ENCODE results near the gene MB21D2. TPM values are rescaled to one million over a fixed set of nuclear protein-coding genes. Genes with fewer than 3 reads are reported as not detected.

The MB21D2 gene
- polyA plus RNA-seq, 1 donor (not counting 4 experiments of a cell fraction or from before 2014, with no cell fraction given): 9.0 TPM

DNA sequence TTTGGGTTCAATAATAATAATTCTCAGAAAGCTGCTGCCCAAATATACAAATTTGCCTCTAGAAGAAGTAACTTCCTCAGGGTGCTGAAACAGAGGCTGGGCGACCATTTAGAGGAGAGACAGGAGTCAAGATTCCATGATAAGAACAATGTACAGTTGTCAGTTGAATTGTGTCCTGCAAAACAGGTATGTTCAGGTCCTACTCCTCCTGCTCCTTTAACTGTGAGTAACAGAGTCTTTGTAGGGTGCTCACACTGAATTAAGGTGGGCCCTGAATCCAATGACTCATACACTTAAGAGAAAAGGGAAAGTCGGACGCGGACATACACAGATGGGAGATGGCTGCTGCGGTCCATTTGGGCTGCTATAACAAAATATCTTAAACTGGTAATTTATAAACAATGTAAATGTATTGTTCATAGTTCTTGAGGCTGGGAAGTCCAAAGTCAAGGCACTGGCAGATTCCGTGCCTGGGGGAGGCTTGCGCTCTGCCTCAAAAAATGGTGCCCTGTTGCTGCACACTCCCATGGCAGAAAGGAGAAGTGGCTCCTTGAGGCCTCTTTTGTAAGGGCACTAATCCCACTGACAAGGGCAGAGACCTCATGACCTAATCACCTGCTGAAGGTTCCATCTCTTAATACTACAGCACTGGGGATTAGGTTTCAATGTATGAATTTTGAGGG is 55.1 kb downstream of the MB21D2 start:
- TF ChIP-seq EZH2 (IDR thresholded peaks at IDR 0.05; ENCODE audit: low read length): no peak
- TF ChIP-seq, protein P1, sequence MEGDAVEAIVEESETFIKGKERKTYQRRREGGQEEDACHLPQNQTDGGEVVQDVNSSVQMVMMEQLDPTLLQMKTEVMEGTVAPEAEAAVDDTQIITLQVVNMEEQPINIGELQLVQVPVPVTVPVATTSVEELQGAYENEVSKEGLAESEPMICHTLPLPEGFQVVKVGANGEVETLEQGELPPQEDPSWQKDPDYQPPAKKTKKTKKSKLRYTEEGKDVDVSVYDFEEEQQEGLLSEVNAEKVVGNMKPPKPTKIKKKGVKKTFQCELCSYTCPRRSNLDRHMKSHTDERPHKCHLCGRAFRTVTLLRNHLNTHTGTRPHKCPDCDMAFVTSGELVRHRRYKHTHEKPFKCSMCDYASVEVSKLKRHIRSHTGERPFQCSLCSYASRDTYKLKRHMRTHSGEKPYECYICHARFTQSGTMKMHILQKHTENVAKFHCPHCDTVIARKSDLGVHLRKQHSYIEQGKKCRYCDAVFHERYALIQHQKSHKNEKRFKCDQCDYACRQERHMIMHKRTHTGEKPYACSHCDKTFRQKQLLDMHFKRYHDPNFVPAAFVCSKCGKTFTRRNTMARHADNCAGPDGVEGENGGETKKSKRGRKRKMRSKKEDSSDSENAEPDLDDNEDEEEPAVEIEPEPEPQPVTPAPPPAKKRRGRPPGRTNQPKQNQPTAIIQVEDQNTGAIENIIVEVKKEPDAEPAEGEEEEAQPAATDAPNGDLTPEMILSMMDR (optimal IDR thresholded peaks at IDR 0.05 in 1 of 3, IDR thresholded peaks at IDR 0.05 in 1 of 3, conservative IDR thresholded peaks at IDR 0.05 in 1 of 3; ENCODE audit: extremely low read depth in 1 of 3, insufficient read depth in 2 of 3, low read length in 3 of 3): no peak
- dilution Hi-C loops (cut with MboI; ENCODE audit: extremely low pct_ligation_motif_present, low sequenced_read_pairs): no loop called here
- peaks cover 3% of the 10 kb centered on the region for H3K4me1 ChIP-seq (ENCODE audit: control insufficient read depth, extremely low read depth, insufficient read depth, low read length)
- H3K27ac ChIP-seq (ENCODE audit: control insufficient read depth, insufficient read depth, low read length): no peak overlapping the region
- no peak overlapping the region for H3K4me2 ChIP-seq (ENCODE audit: control insufficient read depth, extremely low read depth, insufficient read depth, low read depth, low read length)
- H2AFZ ChIP-seq (ENCODE audit: control insufficient read depth, low read length): no peak overlapping the region
- H3K4me3 ChIP-seq (ENCODE audit: control insufficient read depth in 2 of 3, extremely low read depth in 1 of 3, insufficient read depth in 2 of 3, low read depth in 1 of 3, low read length in 3 of 3): no peak overlapping the region
- peaks cover 24% of the 10 kb centered on the region for H3K79me2 ChIP-seq (ENCODE audit: control insufficient read depth, insufficient read depth, low read length)
- H3K9ac ChIP-seq (ENCODE audit: control insufficient read depth, extremely low read depth, insufficient read depth, low read length): no peak overlapping the region
- DNase-seq (ENCODE audit: low read depth, low spot score) (no peak), FAIRE-seq (no peak)
- no peaks in the 10 kb centered on the region for H4K20me1 ChIP-seq (ENCODE audit: control insufficient read depth, extremely low read depth, insufficient read depth, low read length)
- no peaks in the 10 kb centered on the region for H3K27me3 ChIP-seq (ENCODE audit: control insufficient read depth, extremely low read depth, insufficient read depth, low read length)
- H3K9me1 ChIP-seq (ENCODE audit: control insufficient read depth, extremely low read depth, insufficient read depth, low read length): peaks cover 2% of the 10 kb centered on the region
- H3K9me3 ChIP-seq (ENCODE audit: control insufficient read depth, low read depth, low read length): no peaks in the 10 kb centered on the region
- H3K36me3 ChIP-seq (ENCODE audit: control insufficient read depth in 2 of 2, extremely low read depth in 1 of 2, insufficient read depth in 2 of 2, low read length in 2 of 2): no peaks in the 10 kb centered on the region

DNA sequence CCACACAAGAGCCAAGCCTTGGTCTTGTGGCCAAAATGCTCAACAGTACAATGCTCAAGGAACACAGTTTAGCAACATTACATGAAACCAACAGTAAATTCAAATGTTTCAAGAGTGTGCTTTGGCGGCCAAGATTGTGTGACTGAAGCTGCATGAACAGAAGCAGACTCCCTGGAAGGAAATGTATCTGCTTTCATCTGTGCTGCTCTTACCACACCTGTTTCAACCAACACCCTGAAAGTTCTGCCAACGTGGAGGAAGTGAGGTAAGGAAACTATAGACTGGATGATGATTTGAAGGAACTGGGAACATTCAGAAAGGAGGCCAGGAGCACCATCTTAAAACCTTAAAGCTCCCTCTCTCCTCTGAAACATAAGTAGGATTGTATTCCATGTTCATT is 55.7 kb downstream of the MB21D2 start:
- Histone ChIP-seq H2AFZ (ENCODE audit: control insufficient read depth, low read length) (no peak overlapping the region), H3K9me1 (ENCODE audit: control insufficient read depth, extremely low read depth, insufficient read depth, low read length) (peaks cover 2% of the 10 kb centered on the region), H3K4me2 (ENCODE audit: control insufficient read depth, extremely low read depth, insufficient read depth, low read depth, low read length) (no peak overlapping the region), H3K4me1 (ENCODE audit: control insufficient read depth, extremely low read depth, insufficient read depth, low read length) (peaks cover 3% of the 10 kb centered on the region), H3K9me3 (ENCODE audit: control insufficient read depth, low read depth, low read length) (no peaks in the 10 kb centered on the region), H3K36me3 (ENCODE audit: control insufficient read depth in 2 of 2, extremely low read depth in 1 of 2, insufficient read depth in 2 of 2, low read length in 2 of 2) (no peaks in the 10 kb centered on the region), H3K27ac (ENCODE audit: control insufficient read depth, insufficient read depth, low read length) (no peak overlapping the region), H3K4me3 (ENCODE audit: control insufficient read depth in 2 of 3, extremely low read depth in 1 of 3, insufficient read depth in 2 of 3, low read depth in 1 of 3, low read length in 3 of 3) (no peak overlapping the region), H3K79me2 (ENCODE audit: control insufficient read depth, insufficient read depth, low read length) (peaks cover 20% of the 10 kb centered on the region), H3K9ac (ENCODE audit: control insufficient read depth, extremely low read depth, insufficient read depth, low read length) (no peak overlapping the region), H4K20me1 (ENCODE audit: control insufficient read depth, extremely low read depth, insufficient read depth, low read length) (no peaks in the 10 kb centered on the region), H3K27me3 (ENCODE audit: control insufficient read depth, extremely low read depth, insufficient read depth, low read length) (no peaks in the 10 kb centered on the region)
- no peak for TF ChIP-seq EZH2 (IDR thresholded peaks at IDR 0.05; ENCODE audit: low read length)
- TF ChIP-seq, protein P1 (optimal IDR thresholded peaks at IDR 0.05 in 1 of 3, IDR thresholded peaks at IDR 0.05 in 1 of 3, conservative IDR thresholded peaks at IDR 0.05 in 1 of 3; ENCODE audit: extremely low read depth in 1 of 3, insufficient read depth in 2 of 3, low read length in 3 of 3): no peak
- no peak for DNase-seq (ENCODE audit: low read depth, low spot score)
- dilution Hi-C loops (cut with MboI; ENCODE audit: extremely low pct_ligation_motif_present, low sequenced_read_pairs): no loop called here
- no peak for FAIRE-seq
